COLO668 (cell line): ENCODE data around the gene PPL.
A peak's percentile ranks its signal among the peaks of the same experiment; 100 is the strongest.

ENCODE experiments used
- DNase-seq: peaks from one replicate; lab custom pipeline; 2025; ENCODE audit not compliant: unreplicated experiment; lab: John Stamatoyannopoulos, UW

The PPL gene

GRCh38 chr16:4891097-4891885, 45.7 kb downstream of the PPL start:
- no peak for DNase-seq

GRCh38 chr16:4890686-4891085, 46.3 kb downstream of the PPL start:
- no peak for DNase-seq

DNA sequence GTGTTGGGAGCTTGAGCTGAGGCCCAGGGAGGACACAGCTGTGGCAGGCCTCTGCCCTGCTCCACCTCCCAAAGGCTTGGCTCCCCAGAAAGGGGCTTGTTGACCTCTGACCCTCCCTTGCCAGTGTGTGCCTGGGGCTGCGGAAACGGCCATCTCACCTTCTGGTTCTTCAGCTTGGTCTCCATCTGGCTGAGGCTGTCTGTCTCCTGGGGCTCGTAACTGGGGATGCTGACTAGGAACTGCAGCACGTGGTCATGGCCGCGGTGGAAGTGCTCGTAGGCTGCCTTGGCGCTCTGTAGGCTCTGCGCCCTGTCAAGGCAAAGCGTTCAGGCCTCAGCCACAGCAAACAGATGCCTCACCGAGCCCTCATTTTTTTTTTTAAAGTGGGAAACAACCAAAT, 46.9 kb downstream of the PPL start:
- no peak for DNase-seq

GRCh38 chr16:4888428-4889135, 48.4 kb downstream of the PPL start:
- no peak for DNase-seq

GRCh38 chr16:4886151-4886550, 50.8 kb downstream of the PPL start:
- DNase-seq, result no peak

DNA sequence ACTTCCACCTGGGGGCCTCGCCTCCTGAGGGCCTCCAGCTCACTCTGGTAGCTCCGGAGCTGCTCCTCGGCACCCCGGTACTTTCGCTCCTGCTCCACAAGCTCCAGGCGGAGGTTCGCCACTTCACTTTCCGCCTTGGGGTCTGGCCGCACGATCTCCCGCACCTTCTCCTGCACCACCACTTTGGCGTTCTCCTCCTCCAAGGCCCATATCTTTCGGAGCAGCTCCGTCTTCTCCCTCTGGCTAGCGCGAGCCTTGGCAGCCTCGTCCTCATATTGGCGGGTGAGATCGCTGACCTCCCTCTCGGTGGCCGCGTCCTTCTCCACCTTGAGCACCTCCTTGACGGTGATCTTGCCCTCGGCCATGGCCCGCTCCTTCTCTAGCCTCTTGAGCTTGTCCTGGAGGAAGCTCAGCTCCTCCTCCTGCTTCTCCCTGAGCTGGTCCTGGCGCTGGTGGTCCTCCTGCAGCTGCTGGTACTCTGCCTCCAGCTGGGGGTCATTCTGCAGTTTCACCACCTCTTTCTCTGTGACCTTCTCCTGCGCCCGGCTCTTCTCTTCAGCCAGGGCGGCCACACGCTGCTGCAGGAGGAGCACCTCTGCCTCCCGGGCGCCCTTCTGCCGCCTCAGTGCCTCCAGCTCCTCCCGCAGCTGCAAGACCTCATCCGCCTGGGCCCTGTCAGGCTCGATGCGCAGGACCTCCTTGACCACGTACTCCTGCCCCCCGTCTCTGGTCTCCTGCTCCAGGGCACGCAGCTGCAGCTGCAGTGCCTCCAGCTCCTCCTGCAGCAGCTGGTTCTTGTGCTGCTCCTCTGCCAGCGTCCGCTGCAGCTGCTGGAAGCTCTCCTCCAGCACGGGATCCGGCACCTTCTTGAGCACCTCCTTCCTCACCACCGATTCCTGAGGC, 51.7 kb downstream of the PPL start:
- no peak for DNase-seq

- DNase-seq, result no peak
Measured at GRCh38 chr16:4884209-4884608, 52.7 kb downstream of the PPL start.

DNA sequence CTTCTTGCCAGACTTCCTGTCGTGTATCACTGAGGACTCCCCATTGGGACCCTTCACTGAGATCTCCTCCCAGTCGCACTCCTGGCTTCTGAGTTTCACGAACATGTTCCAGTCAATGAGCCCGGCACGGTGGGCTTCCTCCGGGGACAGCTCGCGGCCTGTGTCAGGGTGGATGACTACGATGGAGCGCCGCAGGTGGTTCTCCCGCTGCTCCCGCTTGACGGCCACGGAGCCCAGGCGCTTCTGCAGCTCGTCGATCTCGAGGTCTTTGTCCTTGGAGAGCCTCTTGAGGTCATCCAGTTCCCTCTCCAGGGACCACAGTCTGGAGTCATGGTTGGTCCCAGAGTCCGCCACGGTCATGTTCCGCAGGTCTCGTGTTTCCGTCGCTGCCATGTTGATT, 53.4 kb downstream of the PPL start:
- no peak for DNase-seq

- peak; percentile 12 for DNase-seq
Measured at GRCh38 chr16:4882633-4883285, 54.2 kb downstream of the PPL start.

DNA sequence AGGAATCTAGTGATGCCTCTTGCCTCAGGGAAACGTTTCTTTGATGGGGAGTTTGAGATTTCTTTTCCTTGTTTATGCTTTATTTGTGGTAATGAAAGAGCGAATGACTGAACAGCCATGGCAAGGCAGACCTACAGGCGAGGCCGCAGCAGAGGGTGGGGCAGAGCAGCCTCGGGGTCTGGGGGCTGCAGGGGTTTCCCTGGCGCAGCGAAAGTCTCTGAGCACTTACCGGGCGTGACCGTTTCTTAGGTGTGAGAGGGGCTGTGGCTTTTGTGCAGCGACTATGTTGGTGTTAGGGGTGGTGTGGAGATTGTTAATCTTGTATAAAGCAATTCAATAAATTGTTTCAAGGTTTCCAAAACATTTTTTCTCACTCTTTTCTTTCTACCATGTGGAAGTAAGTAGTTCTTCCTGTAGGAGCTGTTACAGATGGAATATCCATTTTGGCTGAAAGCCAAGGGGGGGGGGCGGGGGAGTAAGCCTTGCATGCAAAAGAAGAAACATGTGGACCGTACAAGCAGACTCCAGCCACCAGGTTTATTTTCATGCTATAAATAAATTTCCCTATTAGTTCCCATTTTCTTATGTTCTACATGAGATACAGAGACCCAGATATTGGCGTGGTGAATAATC, 54.8 kb downstream of the PPL start:
- DNase-seq, result peak; percentile 7

DNA sequence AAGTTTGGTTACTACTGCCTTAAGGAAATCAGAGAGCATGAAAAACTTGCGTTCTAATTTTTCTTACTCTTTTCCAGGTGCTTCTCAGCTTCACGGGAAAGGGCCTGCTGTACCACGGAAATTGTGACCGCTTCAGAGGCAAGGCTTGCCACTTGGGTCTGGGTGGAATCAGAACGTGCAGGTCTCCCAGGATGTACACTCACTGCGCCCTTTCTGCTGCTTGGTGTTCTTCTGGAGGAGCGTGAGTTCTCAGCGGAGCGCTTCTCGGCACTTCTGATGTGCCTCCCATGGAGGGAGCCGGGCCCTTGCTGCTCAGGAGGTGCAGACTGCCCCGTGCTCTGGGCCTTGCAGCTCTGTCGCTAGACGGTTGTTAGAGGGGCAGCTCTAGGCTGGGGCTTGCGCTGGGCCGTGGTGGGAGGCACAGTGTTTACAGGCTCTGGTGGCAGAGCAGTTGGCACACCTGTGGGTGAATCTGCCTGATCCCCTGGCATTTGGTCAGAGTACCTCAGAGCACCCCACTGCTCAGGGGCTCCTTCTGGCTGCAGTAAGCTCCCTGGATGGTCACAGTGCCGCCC, 56.9 kb downstream of the PPL start:
- no peak for DNase-seq

DNA sequence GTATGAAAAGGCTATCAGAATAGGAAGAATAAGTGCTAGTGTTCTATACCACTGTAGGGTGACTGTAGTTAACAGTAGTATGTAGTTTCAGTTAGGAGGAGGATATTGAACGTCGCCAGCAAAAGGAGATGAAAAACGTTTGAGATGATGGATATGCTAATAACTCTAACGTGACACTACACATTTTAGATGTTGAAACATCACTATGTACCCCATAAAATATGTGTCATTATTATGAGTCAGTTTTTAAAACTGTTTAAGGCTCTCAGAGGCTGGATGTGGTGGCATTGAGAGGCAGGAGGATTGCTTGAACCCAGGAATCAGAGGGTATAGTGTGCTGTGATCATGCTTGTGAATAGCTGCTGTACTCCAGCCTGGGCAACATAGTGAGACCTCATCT, 57.9 kb downstream of the PPL start:
- DNase-seq, result no peak

DNA sequence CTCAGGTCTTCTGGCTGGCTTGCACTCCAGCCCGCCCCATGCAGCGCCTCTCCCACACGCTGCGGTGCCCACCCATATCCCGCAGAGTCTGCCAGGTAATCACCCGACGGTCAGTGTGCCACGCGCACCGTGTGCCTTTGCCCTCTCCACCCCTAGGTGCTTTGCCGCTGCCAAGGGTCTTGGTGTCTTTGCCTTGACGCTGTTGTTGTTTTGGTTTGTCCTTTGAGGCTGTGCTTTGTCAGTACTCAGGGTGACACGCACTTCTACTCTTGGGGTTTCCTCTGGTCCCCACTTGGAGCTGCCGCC, 59.6 kb downstream of the PPL start:
- DNase-seq, result no peak

DNA sequence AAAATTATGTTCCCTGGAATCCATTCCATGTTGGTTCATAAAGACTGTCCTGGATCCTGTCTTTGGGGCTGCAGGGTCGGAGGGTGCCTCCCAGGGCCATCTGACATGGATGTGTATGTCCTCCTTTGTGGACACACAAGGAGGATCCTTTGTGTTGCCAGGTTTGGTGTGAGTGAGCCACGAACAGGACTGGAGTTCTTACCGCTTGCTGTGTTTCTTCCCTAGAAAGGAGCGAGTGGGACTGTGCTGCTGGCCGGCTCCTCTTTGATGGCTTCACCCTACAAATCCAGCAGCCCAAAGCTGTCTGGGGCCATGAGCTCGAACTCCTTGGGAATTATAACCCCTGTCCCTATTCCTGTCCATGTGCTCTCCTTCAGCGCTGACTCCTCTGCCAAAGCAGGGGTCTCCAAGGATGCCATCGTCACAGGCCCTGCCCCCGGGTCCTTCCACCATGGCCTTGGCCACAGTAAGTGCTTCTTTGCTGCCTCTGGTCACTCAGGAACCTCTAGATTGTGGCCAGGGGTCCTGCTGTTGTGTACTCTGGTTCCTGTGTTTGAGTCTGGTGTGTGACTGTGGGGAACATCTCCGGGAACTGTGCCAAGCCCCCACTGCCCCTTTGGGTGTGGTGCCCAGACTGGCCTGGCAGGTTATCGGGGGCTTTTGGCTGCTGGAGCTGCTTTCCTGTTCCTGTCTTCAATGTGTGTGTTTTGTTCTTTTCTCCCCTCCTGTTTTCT, 60.1 kb downstream of the PPL start:
- no peak for DNase-seq

GRCh38 chr16:4874666-4875065, 62.3 kb downstream of the PPL start:
- DNase-seq, result no peak

DNA sequence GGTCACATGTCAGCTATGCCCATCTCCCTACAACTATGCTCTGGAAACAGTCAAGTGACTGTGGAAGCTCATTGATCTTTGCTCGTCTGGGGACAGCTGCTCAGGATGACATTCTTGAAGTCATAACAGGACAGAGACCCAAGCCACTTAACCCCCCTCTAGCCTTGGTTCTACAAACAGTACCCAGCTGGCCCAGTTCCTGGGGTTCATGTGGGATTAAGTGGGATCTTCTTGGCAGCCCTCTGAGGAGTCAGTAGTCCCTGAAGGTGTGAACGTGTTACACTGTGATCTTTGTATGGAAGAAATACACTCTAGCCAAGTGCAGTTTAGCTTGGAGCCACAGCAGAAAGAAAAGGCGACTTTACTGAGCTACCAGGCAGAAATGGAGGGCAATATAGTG, 63.9 kb downstream of the PPL start:
- no peak for DNase-seq

DNA sequence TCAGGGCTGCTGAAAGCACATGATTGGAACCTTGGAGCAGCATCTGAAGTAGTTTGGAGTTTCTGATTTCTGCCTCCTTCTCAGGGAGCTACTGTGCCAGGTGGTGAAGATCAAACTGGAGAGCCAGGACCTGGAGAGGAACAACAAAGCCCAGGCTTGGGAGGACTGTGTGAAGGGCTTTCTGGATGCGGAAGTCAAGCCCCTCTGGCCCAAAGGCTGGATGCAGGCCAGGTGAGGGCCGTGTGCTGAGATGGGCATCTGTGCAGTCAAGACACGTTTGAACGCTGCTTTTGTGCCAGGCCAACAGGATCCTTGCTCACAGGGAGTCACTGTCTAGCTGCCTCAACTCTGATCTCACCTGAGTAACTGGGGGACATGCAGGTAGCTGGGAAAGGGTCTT, 65.9 kb downstream of the PPL start:
- DNase-seq, result no peak

DNA sequence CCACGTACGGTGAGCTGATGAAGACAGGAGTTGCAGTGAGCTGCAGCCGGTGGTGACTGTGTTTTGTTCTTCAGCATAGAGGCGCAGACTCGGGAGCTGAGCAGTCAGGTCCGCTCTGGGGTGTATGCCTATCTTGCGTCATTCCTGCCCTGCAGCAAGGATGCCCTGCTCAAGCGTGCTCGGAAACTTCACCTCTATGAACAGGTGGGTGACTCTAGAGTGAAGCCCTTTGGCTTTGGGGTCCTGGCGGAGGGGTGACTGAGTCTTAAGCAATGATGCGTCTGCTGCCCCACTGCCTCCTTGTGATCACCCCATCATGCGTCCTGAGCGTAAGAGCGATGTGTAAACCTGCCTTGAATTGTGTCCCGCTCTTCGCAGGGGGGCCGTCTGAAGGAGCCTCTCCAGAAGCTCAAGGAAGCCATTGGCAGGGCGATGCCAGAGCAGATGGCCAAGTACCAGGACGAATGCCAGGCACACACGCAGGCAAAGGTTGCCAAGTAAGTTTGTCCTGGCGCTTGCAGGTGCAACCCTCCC, 66.7 kb downstream of the PPL start:
- DNase-seq, result no peak

- DNase-seq, result no peak
Measured at GRCh38 chr16:4869147-4869805, 67.7 kb downstream of the PPL start.
